ENCODE results near the gene KLHL4.
"Not testable (repeated sequence)": the region's sequence is repeated elsewhere in the genome, so short reads cannot be mapped to it uniquely, and the experiment has no call there.

KLHL4 gene

DNA sequence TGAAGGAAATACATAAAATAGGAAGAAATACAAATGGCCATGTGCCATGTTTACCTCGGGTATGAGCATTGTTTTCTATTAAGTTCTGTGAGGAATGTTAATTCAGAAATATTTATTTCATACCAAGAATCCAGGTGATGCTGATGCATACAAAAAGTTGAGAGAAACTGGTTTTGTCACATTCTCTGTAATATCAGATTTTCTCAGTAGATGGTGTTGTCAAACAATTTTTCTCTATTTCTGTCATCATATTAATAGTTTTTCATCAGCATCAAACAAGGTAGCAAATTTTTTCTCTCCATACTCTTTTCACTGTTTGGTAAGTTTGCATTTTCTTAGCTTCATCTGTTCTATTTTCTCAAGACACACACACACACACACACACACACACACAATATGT is 179.8 kb downstream of the KLHL4 start:
- no peak overlapping the region for H3K4me3 ChIP-seq (ENCODE audit: low read depth, low read length)
- TF ChIP-seq MYC (IDR thresholded peaks at IDR 0.05; ENCODE audit: low read depth, low read length) (no peak), POLR2A (IDR thresholded peaks at IDR 0.05; ENCODE audit: extremely low read depth, insufficient read length) (no peak), CTCF (IDR thresholded peaks at IDR 0.05; ENCODE audit: low read depth, low read length) (no peak), MAX (IDR thresholded peaks at IDR 0.05; ENCODE audit: low read depth, low read length) (no peak)
- no peak for DNase-seq (ENCODE audit: low read depth)

GRCh38 chrX:87702795-87703194 is 185.2 kb downstream of the KLHL4 start:
- TF ChIP-seq MAX (IDR thresholded peaks at IDR 0.05; ENCODE audit: low read depth, low read length): no peak
- TF ChIP-seq POLR2A (IDR thresholded peaks at IDR 0.05; ENCODE audit: extremely low read depth, insufficient read length): no peak
- no peak for TF ChIP-seq CTCF (IDR thresholded peaks at IDR 0.05; ENCODE audit: low read depth, low read length)
- no peak for TF ChIP-seq MYC (IDR thresholded peaks at IDR 0.05; ENCODE audit: low read depth, low read length)
- no peak overlapping the region for H3K4me3 ChIP-seq (ENCODE audit: low read depth, low read length)
- no peak for DNase-seq (ENCODE audit: low read depth)

GRCh38 chrX:87703469-87703868 is 185.9 kb downstream of the KLHL4 start:
- not testable (repeated sequence) for DNase-seq (ENCODE audit: low read depth); H3K4me3 ChIP-seq (ENCODE audit: low read depth, low read length)

GRCh38 chrX:87706134-87706533 is 188.5 kb downstream of the KLHL4 start:
- DNase-seq (ENCODE audit: low read depth): no peak
- H3K4me3 ChIP-seq (ENCODE audit: low read depth, low read length): no peak overlapping the region
- TF ChIP-seq MAX (IDR thresholded peaks at IDR 0.05; ENCODE audit: low read depth, low read length): no peak
- no peak for TF ChIP-seq CTCF (IDR thresholded peaks at IDR 0.05; ENCODE audit: low read depth, low read length)
- TF ChIP-seq MYC (IDR thresholded peaks at IDR 0.05; ENCODE audit: low read depth, low read length): no peak
- TF ChIP-seq POLR2A (IDR thresholded peaks at IDR 0.05; ENCODE audit: extremely low read depth, insufficient read length): no peak

DNA sequence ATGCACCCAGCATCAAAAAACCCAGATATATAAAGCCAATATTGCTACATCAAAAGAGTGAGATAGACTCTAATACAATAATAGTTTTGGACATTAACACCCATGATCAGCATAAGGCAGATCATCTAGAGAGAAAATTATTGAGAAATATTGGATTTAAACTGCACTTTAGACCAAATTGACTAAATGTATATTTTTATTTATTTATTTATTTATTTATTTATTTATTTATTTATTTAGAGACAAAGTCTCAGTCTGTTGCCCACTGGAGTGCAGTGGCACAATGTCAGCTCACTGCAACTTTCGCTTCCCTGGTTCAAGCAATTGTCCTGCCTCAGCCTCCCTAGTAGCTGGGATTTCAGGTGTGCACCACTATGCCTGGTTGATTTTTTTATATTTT is 193.0 kb downstream of the KLHL4 start:
- no peak for DNase-seq (ENCODE audit: low read depth)
- TF ChIP-seq MYC (IDR thresholded peaks at IDR 0.05; ENCODE audit: low read depth, low read length) (no peak), MAX (IDR thresholded peaks at IDR 0.05; ENCODE audit: low read depth, low read length) (no peak), CTCF (IDR thresholded peaks at IDR 0.05; ENCODE audit: low read depth, low read length) (no peak), POLR2A (IDR thresholded peaks at IDR 0.05; ENCODE audit: extremely low read depth, insufficient read length) (no peak)

More for the DNA sequence above, 193.0 kb downstream of the KLHL4 start:
- no peak overlapping the region for H3K4me3 ChIP-seq (ENCODE audit: low read depth, low read length)

All from NB4 (cell line).